ENCODE data around the gene HEBP2. TPM values are rescaled to one million over a fixed set of nuclear protein-coding genes. Genes with fewer than 3 reads are reported as not detected.

The HEBP2 gene
- total RNA-seq, 1 experiment from 2014 or later: 40.9 TPM

- no peak for TF ChIP-seq NFE2L1 (CRISPR knock-in tag; IDR thresholded peaks at IDR 0.05)
Observed at GRCh38 chr6:138406443-138406842, 2.4 kb downstream of the HEBP2 start (continued).

GRCh38 chr6:138410048-138410735, 6.2 kb downstream of the HEBP2 start:
- Mint-ChIP-seq H3K27me3 (ENCODE audit: low read depth) (no peaks in the 10 kb centered on the region), H3K27ac (no peak overlapping the region), H3K9me3 (no peaks in the 10 kb centered on the region), H3K4me3 (no peak overlapping the region), H3K4me1 (peaks cover 2% of the 10 kb centered on the region), H3K36me3 (peaks cover 59% of the 10 kb centered on the region)
- TF ChIP-seq GRHL2 (CRISPR knock-in tag; IDR thresholded peaks at IDR 0.05; ENCODE audit: insufficient replicate concordance, severe bottlenecking): no peak
- no peak for TF ChIP-seq NR1H2 (CRISPR knock-in tag; IDR thresholded peaks at IDR 0.05)
- no peak for TF ChIP-seq PRDM15 (CRISPR knock-in tag; IDR thresholded peaks at IDR 0.05)
- TF ChIP-seq E2F1 (CRISPR knock-in tag; IDR thresholded peaks at IDR 0.05): no peak
- no peak for TF ChIP-seq ESRRA (CRISPR knock-in tag; IDR thresholded peaks at IDR 0.05; ENCODE audit: borderline replicate concordance)
- TF ChIP-seq PRRX2 (CRISPR knock-in tag; IDR thresholded peaks at IDR 0.05): no peak
- no peak for TF ChIP-seq RORB (CRISPR knock-in tag; IDR thresholded peaks at IDR 0.05)
- no peak for TF ChIP-seq ZNF219 (CRISPR knock-in tag; IDR thresholded peaks at IDR 0.05; ENCODE audit: borderline replicate concordance)
- TF ChIP-seq NFATC4 (CRISPR knock-in tag; IDR thresholded peaks at IDR 0.05): no peak
- no peak for TF ChIP-seq ZNF512 (CRISPR knock-in tag; IDR thresholded peaks at IDR 0.05; ENCODE audit: borderline replicate concordance)
- POLR2A ChIA-PET: no interaction called here
- no peak for ATAC-seq
- CTCF ChIA-PET: interaction anchor here (0.6 kb wide), 1 partner anchor 247 kb away, joined by 3 read pairs; no protein-coding TSS in a partner anchor
- DNase-seq (ENCODE audit: low spot score): no peak

- Mint-ChIP-seq H3K9me3 (no peaks in the 10 kb centered on the region), H3K27ac (no peak overlapping the region), H3K36me3 (peaks cover 56% of the 10 kb centered on the region), H3K4me1 (no peaks in the 10 kb centered on the region), H3K4me3 (no peak overlapping the region), H3K27me3 (ENCODE audit: low read depth) (no peaks in the 10 kb centered on the region)
- ATAC-seq (no peak), DNase-seq (ENCODE audit: low spot score) (no peak)
- ChIA-PET POLR2A (no interaction called here), CTCF (interaction anchor here (0.6 kb wide), 1 partner anchor 248 kb away, joined by 3 read pairs; no protein-coding TSS in a partner anchor)
- TF ChIP-seq E2F4 (CRISPR knock-in tag; IDR thresholded peaks at IDR 0.05; ENCODE audit: borderline replicate concordance, low read depth): no peak
- TF ChIP-seq FOXP1 (CRISPR knock-in tag; IDR thresholded peaks at IDR 0.05; ENCODE audit: borderline replicate concordance): no peak
- TF ChIP-seq PRRX2 (CRISPR knock-in tag; IDR thresholded peaks at IDR 0.05): no peak
- TF ChIP-seq OVOL2 (CRISPR knock-in tag; IDR thresholded peaks at IDR 0.05; ENCODE audit: borderline replicate concordance): no peak
- no peak for TF ChIP-seq STAT6 (CRISPR knock-in tag; conservative IDR thresholded peaks at IDR 0.05; ENCODE audit: low read depth)
- no peak for TF ChIP-seq CBFB (CRISPR knock-in tag; IDR thresholded peaks at IDR 0.05; ENCODE audit: low read depth)
Observed at GRCh38 chr6:138410972-138411880, 7.2 kb downstream of the HEBP2 start.

All from WTC11 (cell line).